ENCODE results near the gene ABHD6. TPM values are rescaled to one million over a fixed set of nuclear protein-coding genes. Genes with fewer than 3 reads are reported as not detected.

Gene ABHD6
- total RNA-seq, 1 donor from 2014 or later: 3.9 TPM

DNA sequence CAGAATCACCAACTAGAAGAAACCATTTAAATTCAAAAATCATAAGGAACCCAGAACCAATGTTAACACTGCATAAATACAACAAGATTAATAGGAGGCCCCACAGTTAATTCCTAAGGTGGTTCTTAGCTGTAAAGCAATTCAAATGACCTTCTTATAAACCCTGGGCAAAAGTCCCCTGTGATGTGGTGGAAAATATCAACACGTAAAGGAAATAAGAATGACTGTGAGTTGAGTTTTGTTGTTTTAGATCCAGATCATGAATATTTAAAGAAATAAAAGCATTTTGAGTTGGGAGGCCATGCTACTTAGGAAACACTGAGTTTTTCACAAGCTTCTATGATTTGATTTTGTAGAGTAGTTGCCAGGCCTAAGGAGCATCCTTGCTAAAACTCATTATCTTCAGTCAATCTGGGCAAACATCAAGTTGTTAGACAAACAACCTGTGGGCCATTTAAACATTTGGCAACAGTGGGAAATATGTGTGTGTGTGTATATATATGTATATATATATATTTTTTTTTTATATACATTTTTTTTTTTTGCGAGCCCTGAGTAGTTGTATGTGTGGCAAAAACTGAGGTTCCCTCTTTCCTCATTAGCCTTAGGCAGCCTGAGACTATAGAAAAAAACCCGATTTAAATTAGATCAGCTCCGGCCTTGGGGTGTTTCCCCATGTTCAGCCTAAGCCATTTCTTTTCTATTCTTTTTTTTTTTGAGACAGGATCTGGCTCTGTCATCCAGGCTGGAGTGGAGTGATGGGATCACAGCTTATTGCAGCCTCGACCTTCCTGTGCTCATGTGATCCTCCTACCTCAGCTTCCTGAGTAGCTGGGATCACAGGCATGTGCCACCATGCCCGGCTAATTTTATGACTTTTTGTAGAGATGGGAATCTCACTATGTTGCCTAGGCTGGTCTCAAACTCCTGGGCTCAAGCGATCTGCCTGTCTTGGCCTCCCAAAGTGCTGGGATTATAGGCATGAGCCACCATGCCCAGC, 87.1 kb downstream of the ABHD6 start:
- H4K20me1 ChIP-seq (ENCODE audit: insufficient read depth, low read length): peaks cover 12% of the 10 kb centered on the region
- no peak for TF ChIP-seq EZH2 (IDR thresholded peaks at IDR 0.05; ENCODE audit: insufficient read depth, low read length)
- TF ChIP-seq, protein P1, sequence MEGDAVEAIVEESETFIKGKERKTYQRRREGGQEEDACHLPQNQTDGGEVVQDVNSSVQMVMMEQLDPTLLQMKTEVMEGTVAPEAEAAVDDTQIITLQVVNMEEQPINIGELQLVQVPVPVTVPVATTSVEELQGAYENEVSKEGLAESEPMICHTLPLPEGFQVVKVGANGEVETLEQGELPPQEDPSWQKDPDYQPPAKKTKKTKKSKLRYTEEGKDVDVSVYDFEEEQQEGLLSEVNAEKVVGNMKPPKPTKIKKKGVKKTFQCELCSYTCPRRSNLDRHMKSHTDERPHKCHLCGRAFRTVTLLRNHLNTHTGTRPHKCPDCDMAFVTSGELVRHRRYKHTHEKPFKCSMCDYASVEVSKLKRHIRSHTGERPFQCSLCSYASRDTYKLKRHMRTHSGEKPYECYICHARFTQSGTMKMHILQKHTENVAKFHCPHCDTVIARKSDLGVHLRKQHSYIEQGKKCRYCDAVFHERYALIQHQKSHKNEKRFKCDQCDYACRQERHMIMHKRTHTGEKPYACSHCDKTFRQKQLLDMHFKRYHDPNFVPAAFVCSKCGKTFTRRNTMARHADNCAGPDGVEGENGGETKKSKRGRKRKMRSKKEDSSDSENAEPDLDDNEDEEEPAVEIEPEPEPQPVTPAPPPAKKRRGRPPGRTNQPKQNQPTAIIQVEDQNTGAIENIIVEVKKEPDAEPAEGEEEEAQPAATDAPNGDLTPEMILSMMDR (IDR thresholded peaks at IDR 0.05; ENCODE audit: insufficient read depth, low read depth, low read length): no peak
- H3K9me3 ChIP-seq (ENCODE audit: insufficient read depth, low read depth, low read length): no peaks in the 10 kb centered on the region
- Mint-ChIP-seq H3K4me1 (ENCODE audit: low read depth, unreplicated experiment) (peaks cover 8% of the 10 kb centered on the region), H3K27me3 (ENCODE audit: low read depth, unreplicated experiment) (peaks cover 3% of the 10 kb centered on the region), H3K4me3 (ENCODE audit: unreplicated experiment) (no peak overlapping the region), H3K9me3 (ENCODE audit: unreplicated experiment) (no peaks in the 10 kb centered on the region), H3K36me3 (ENCODE audit: low read depth, unreplicated experiment) (no peaks in the 10 kb centered on the region), H3K27ac (ENCODE audit: unreplicated experiment) (no peak overlapping the region)
- H3K4me3 ChIP-seq (ENCODE audit: insufficient read depth, low read depth, low read length): no peak overlapping the region
- no peak overlapping the region for H3K27ac ChIP-seq (ENCODE audit: low read depth, low read length)
- no peaks in the 10 kb centered on the region for H3K79me2 ChIP-seq (ENCODE audit: insufficient read depth, low read length)
- H3K4me1 ChIP-seq (ENCODE audit: insufficient read depth, low read length): peaks cover 11% of the 10 kb centered on the region
- H2AFZ ChIP-seq (ENCODE audit: low read depth, low read length): no peak overlapping the region
- FAIRE-seq (no peak), DNase-seq (ENCODE audit: low read depth) (peak; percentile 22)
- no peaks in the 10 kb centered on the region for H3K27me3 ChIP-seq (ENCODE audit: insufficient read depth, low read length)
- H3K4me2 ChIP-seq (ENCODE audit: low read length): no peak overlapping the region
- H3K36me3 ChIP-seq (ENCODE audit: insufficient read depth, low read length): no peaks in the 10 kb centered on the region
- no peak overlapping the region for H3K9ac ChIP-seq (ENCODE audit: low read length)

DNA sequence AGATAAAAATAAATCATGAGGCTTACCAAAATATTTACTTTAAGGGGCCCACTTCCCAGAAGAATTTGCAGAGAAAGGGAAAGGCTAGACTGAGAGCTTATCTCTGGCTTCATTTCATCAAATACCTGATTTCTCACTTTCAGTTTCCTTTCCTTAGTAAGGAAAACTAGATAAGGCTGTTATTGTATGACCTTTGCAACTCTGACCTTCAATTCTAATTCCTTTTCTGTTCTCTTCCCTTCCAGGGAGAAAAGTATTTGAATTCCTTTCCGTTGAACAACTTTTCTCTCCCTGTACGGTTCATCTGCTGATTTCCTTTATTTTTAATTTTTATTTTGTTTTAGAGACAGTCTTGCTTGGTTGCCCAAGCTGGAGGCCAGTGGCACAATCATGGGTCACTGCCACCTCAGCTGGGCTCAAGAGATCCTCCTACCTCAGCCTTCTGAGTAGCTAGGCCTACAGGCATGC, 88.0 kb downstream of the ABHD6 start:
- FAIRE-seq: no peak

More for the DNA sequence above, 88.0 kb downstream of the ABHD6 start:
- Mint-ChIP-seq H3K27ac (ENCODE audit: unreplicated experiment) (peak overlapping the region; percentile 47), H3K9me3 (ENCODE audit: unreplicated experiment) (no peaks in the 10 kb centered on the region), H3K36me3 (ENCODE audit: low read depth, unreplicated experiment) (no peaks in the 10 kb centered on the region), H3K27me3 (ENCODE audit: low read depth, unreplicated experiment) (peaks cover 3% of the 10 kb centered on the region), H3K4me1 (ENCODE audit: low read depth, unreplicated experiment) (peaks cover 8% of the 10 kb centered on the region), H3K4me3 (ENCODE audit: unreplicated experiment) (no peak overlapping the region)
- Histone ChIP-seq H3K9me3 (ENCODE audit: insufficient read depth, low read depth, low read length) (no peaks in the 10 kb centered on the region), H3K27ac (ENCODE audit: low read depth, low read length) (no peak overlapping the region), H3K4me3 (ENCODE audit: insufficient read depth, low read depth, low read length) (no peak overlapping the region), H3K4me1 (ENCODE audit: insufficient read depth, low read length) (peaks cover 11% of the 10 kb centered on the region), H3K79me2 (ENCODE audit: insufficient read depth, low read length) (no peaks in the 10 kb centered on the region), H2AFZ (ENCODE audit: low read depth, low read length) (no peak overlapping the region), H4K20me1 (ENCODE audit: insufficient read depth, low read length) (peaks cover 12% of the 10 kb centered on the region), H3K9ac (ENCODE audit: low read length) (no peak overlapping the region), H3K36me3 (ENCODE audit: insufficient read depth, low read length) (no peaks in the 10 kb centered on the region), H3K4me2 (ENCODE audit: low read length) (no peak overlapping the region), H3K27me3 (ENCODE audit: insufficient read depth, low read length) (no peaks in the 10 kb centered on the region)
- TF ChIP-seq, protein P1 (IDR thresholded peaks at IDR 0.05; ENCODE audit: insufficient read depth, low read depth, low read length): no peak
- TF ChIP-seq EZH2 (IDR thresholded peaks at IDR 0.05; ENCODE audit: insufficient read depth, low read length): no peak
- no peak for DNase-seq (ENCODE audit: low read depth)
